Parathyroid adenoma (tissue), 2 donors: Measurements from ENCODE around the gene LSP1.

ENCODE experiments used
- H2AFZ ChIP-seq: fragments of 300-600 bp; sonication (generic); one replicate; pipeline ENCODE4 v1.7.0; 2017; ENCODE audit warnings: antibody characterized with exemption, mild to moderate bottlenecking
- H3K27ac ChIP-seq: fragments of 300-600 bp; sonication (generic); one replicate; pipeline ENCODE4 v1.7.0; 2017
- H3K27me3 ChIP-seq: fragments of 300-600 bp; sonication (generic); one replicate; pipeline ENCODE4 v1.7.0; 2017; ENCODE audit warnings: low read length; ENCODE audit not compliant: control insufficient read depth, insufficient read depth
- H3K36me3 ChIP-seq: fragments of 300-600 bp; sonication (generic); one replicate; pipeline ENCODE4 v1.7.0; 2017; ENCODE audit warnings: low read length; ENCODE audit not compliant: control insufficient read depth, insufficient read depth
- H3K4me1 ChIP-seq: fragments of 300-600 bp; sonication (generic); one replicate; pipeline ENCODE4 v1.7.0; 2017; ENCODE audit warnings: control low read depth
- H3K4me2 ChIP-seq: fragments of 300-600 bp; sonication (generic); one replicate; pipeline ENCODE4 v1.7.0; 2017; ENCODE audit warnings: low read length
- H3K4me3 ChIP-seq: fragments of 300-600 bp; sonication (generic); one replicate; pipeline ENCODE4 v1.7.0; 2017; ENCODE audit warnings: low read depth, low read length
- H3K79me2 ChIP-seq: fragments of 300-600 bp; sonication (generic); one replicate; pipeline ENCODE4 v1.7.0; 2017; ENCODE audit warnings: control low read depth
- H3K9ac ChIP-seq: fragments of 300-600 bp; sonication (generic); one replicate; pipeline ENCODE4 v1.7.0; 2017; ENCODE audit warnings: mild to moderate bottlenecking
- H3K9me3 ChIP-seq: fragments of 300-600 bp; sonication (generic); one replicate; pipeline ENCODE4 v1.7.0; 2017; ENCODE audit warnings: low read length; ENCODE audit not compliant: control insufficient read depth
- CTCF ChIP-seq: fragments of 300-600 bp; sonication (generic); IDR thresholded peaks from one replicate; pipeline ENCODE4 v1.7.0; 2017; ENCODE audit warnings: antibody characterized with exemption, mild to moderate bottlenecking
- donor health status: primary hyperparathyroidism.

The LSP1 gene

GRCh38 chr11:1856306-1857005 is 3.6 kb downstream of the LSP1 start:
- Histone ChIP-seq H3K4me2 (no peak overlapping the region), H3K79me2 (no peaks in the 10 kb centered on the region), H3K4me1 (no peaks in the 10 kb centered on the region), H3K9ac (no peak overlapping the region), H3K27ac (no peak overlapping the region), H3K27me3 (no peaks in the 10 kb centered on the region), H3K36me3 (no peaks in the 10 kb centered on the region), H3K9me3 (no peaks in the 10 kb centered on the region), H3K4me3 (no peak overlapping the region), H2AFZ (no peak overlapping the region)
- TF ChIP-seq CTCF, result no peak

GRCh38 chr11:1857064-1857463 is 4.2 kb downstream of the LSP1 start:
- Histone ChIP-seq H2AFZ (no peak overlapping the region), H3K4me3 (no peak overlapping the region), H3K36me3 (no peaks in the 10 kb centered on the region), H3K27ac (no peak overlapping the region), H3K9me3 (no peaks in the 10 kb centered on the region), H3K4me2 (no peak overlapping the region), H3K27me3 (no peaks in the 10 kb centered on the region), H3K9ac (no peak overlapping the region), H3K4me1 (no peaks in the 10 kb centered on the region), H3K79me2 (no peaks in the 10 kb centered on the region)
- TF ChIP-seq CTCF, result no peak

DNA sequence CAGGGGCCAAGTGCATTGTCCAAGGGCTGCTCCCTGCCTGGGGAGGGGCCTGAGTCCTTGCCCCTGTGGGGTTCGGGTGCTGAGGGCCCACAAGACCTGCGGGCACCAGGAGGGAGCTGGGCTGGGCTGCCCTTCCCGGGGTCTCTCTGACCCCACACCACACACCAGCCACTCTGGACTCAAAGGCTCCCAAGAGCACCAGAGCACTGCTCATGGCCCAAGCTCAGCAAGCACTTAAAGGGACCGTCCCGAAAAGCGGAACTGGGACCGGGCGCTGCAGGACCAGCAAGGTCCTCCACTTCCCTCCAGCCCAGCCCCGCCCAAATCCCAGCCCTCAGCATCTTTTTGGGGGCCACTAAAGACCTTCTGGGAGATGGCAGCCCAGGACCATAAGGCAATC is 5.3 kb downstream of the LSP1 start:
- no peak overlapping the region for H3K27ac ChIP-seq
- H3K9me3 ChIP-seq, result no peaks in the 10 kb centered on the region
- H3K9ac ChIP-seq, result no peak overlapping the region

GRCh38 chr11:1858576-1858975 is 5.7 kb downstream of the LSP1 start:
- TF ChIP-seq CTCF, result no peak
- H2AFZ ChIP-seq, result no peak overlapping the region
- H3K9ac ChIP-seq, result no peak overlapping the region

More for the DNA sequence above, 5.3 kb downstream of the LSP1 start:
- TF ChIP-seq CTCF, result no peak
- no peak overlapping the region for H2AFZ ChIP-seq
- no peaks in the 10 kb centered on the region for H3K36me3 ChIP-seq
- H3K27me3 ChIP-seq, result no peaks in the 10 kb centered on the region
- H3K79me2 ChIP-seq, result no peaks in the 10 kb centered on the region
- no peaks in the 10 kb centered on the region for H3K4me1 ChIP-seq
- H3K4me2 ChIP-seq, result no peak overlapping the region
- H3K4me3 ChIP-seq, result no peak overlapping the region

GRCh38 chr11:1859004-1859403 is 6.1 kb downstream of the LSP1 start:
- Histone ChIP-seq H3K79me2 (no peaks in the 10 kb centered on the region), H3K4me2 (no peak overlapping the region), H3K9ac (no peak overlapping the region), H3K27ac (no peak overlapping the region), H3K27me3 (no peaks in the 10 kb centered on the region), H2AFZ (no peak overlapping the region), H3K36me3 (no peaks in the 10 kb centered on the region), H3K9me3 (no peaks in the 10 kb centered on the region), H3K4me1 (no peaks in the 10 kb centered on the region), H3K4me3 (no peak overlapping the region)
- no peak for TF ChIP-seq CTCF

More at GRCh38 chr11:1858576-1858975, 5.7 kb downstream of the LSP1 start:
- no peaks in the 10 kb centered on the region for H3K79me2 ChIP-seq
- no peak overlapping the region for H3K27ac ChIP-seq
- no peak overlapping the region for H3K4me3 ChIP-seq
- no peaks in the 10 kb centered on the region for H3K36me3 ChIP-seq
- H3K9me3 ChIP-seq, result no peaks in the 10 kb centered on the region
- no peaks in the 10 kb centered on the region for H3K27me3 ChIP-seq
- no peaks in the 10 kb centered on the region for H3K4me1 ChIP-seq
- no peak overlapping the region for H3K4me2 ChIP-seq
